Right lobe of liver (tissue), 4 donors: ENCODE measurements around the gene RARRES2.

ENCODE experiments used
- POLR2A ChIP-seq: fragments of 450-650 bp; IDR thresholded peaks from one replicate; pipeline ENCODE4 v1.6.1; 2017; ENCODE audit warnings: antibody characterized with exemption, mild to moderate bottlenecking
- TF ChIP-seq, protein P1 (sequence below), 4 donors: fragments of 200-600 bp in 3 of 4; fragments of 450-650 bp in 1 of 4; IDR thresholded peaks; one replicate each; pipeline versions ENCODE4 v1.5.1 to v1.8.0; 2016 to 2022; ENCODE audit warnings: antibody characterized with exemption in 4 of 4, mild to moderate bottlenecking in 2 of 4
- donor health status: DM: no; HTN: no; CAD: no.
- donor health status: DM: no; HTN: no; CAD: no.
- donor health status: DM: no; HTN: yes; CAD: no.

DNA sequence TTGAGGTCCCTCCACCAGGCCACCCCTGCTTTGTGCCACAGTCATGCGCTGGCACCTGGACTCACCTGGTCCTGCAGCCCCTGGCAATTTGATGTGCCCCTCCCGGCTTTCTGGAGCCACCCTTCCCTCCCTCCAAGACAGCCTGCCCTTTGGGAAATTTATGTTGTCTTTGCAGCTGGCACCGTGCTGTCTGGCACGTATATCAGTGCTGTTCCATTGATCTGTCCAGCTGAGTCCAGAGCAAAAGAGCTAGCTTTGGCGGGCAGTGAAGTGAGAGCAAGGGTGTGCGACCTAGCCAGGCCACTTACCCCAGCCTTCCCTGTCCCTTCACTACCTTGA lies 5.7 kb downstream of the RARRES2 start:
- TF ChIP-seq, protein P1, sequence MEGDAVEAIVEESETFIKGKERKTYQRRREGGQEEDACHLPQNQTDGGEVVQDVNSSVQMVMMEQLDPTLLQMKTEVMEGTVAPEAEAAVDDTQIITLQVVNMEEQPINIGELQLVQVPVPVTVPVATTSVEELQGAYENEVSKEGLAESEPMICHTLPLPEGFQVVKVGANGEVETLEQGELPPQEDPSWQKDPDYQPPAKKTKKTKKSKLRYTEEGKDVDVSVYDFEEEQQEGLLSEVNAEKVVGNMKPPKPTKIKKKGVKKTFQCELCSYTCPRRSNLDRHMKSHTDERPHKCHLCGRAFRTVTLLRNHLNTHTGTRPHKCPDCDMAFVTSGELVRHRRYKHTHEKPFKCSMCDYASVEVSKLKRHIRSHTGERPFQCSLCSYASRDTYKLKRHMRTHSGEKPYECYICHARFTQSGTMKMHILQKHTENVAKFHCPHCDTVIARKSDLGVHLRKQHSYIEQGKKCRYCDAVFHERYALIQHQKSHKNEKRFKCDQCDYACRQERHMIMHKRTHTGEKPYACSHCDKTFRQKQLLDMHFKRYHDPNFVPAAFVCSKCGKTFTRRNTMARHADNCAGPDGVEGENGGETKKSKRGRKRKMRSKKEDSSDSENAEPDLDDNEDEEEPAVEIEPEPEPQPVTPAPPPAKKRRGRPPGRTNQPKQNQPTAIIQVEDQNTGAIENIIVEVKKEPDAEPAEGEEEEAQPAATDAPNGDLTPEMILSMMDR (IDR thresholded peaks at IDR 0.05) = no peak
- no peak for TF ChIP-seq POLR2A
